DMS53 treated with DMSO at 0.1 percent for 48 hours (cell line): ENCODE measurements around the gene CARS1.

ENCODE experiments used
- DNase-seq: peaks from one replicate; lab custom pipeline; 2025; ENCODE audit not compliant: unreplicated experiment; lab: John Stamatoyannopoulos, UW

CARS1 gene

GRCh38 chr11:3057069-3057963 is at the start of gene CARS1:
Gene CARS1 (minus strand): TSS chr11:3057423. CDS start chr11:3057367, 56 bp downstream.
- DNase-seq, result peak; percentile 87

- no peak for DNase-seq
Measured at GRCh38 chr11:3105791-3106735, 48.8 kb upstream of the CARS1 start.

GRCh38 chr11:3104961-3105790 is 48.0 kb upstream of the CARS1 start:
- DNase-seq, result no peak

- DNase-seq, result no peak
Measured at GRCh38 chr11:3104051-3104714, 47.0 kb upstream of the CARS1 start.

- DNase-seq, result no peak
Measured at GRCh38 chr11:3103076-3103475, 45.9 kb upstream of the CARS1 start.

GRCh38 chr11:3102641-3102921 is 45.4 kb upstream of the CARS1 start:
- DNase-seq, result no peak

DNA sequence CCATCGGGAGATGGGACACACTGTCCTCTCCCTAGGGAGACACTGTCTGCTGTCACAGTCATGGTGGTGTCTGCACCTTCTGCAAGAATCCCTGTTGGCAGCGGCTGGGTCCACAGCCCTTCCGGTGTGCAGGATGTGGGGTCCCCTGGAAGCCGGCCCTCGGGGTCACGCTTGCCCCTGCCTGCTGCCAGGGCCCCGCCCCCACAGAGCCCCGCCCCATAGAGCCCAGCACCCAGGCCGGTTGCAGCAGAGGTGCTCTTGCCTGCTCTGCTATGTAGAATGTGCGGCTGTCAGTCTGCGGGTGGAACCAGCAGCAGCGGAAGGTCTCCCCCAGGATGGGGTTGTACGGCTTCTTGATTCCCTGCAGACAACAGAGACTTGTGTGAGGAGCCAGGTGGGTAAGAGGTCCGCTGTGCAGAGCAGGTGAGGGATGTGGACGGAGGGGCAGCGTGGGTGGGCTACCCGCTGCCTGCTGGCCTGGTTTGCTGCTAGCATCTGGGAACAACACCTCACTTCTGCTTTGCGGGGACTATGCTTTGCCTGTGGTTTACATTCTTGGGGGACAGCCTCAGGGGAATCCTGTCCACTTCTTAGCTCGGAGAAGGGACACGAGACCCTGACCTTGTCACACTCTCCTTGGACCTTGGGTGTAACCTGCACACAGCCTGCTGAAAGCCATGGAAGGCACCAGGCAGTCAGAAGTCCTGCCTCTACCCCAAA is 44.9 kb upstream of the CARS1 start:
- no peak for DNase-seq

DNA sequence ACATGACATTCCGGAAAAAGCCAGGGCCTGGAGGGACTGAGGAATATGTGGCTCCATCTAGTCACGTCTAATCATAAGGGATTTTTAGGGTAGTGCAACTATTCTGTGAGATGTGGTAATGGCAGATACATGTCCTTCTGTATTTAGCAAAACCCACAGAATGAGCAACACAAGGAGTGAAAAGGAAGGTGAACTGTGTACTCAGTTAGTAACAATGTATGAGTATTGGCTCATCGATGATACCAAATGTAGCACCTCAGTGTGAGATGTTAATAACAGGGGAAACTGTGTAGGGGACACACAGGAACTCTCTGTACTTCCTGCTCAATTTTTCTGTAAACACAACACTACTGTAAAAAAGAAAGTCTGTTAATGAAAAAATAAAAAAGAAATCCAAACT is 42.0 kb upstream of the CARS1 start:
- DNase-seq, result no peak

DNA sequence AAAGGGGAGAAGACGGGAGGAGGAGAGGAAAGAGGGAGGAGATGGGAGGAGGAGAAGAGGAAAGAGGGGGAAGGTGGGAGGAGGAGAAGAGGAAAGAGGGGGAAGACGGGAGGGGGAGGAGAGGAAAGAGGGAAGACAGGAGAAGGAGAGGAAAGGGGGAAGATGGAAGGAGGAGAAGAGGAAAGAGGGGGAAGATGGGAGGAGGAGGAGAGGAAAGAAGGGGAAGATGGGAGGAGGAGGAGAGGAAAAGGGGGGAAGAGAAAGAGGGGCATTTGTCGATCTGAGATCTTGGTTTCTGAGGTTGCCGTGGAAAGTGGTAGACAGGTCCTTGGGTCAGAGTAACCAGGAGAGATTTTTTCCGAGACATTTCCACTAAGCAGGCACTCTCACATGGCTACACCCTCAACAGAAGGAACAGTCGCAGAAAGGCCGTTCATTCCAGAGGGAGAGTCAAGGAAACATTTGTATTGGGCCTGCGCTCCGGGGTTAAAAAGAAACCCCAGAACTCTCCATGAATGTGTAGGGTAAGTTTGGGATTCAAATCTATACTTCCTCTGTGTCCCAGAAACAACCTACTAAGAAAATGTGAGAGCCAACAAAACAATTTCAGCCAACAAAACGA is 39.8 kb upstream of the CARS1 start:
- no peak for DNase-seq

- no peak for DNase-seq
Measured at GRCh38 chr11:3095712-3096361, 38.6 kb upstream of the CARS1 start.

- no peak for DNase-seq
Measured at GRCh38 chr11:3094223-3094824, 37.1 kb upstream of the CARS1 start.

DNA sequence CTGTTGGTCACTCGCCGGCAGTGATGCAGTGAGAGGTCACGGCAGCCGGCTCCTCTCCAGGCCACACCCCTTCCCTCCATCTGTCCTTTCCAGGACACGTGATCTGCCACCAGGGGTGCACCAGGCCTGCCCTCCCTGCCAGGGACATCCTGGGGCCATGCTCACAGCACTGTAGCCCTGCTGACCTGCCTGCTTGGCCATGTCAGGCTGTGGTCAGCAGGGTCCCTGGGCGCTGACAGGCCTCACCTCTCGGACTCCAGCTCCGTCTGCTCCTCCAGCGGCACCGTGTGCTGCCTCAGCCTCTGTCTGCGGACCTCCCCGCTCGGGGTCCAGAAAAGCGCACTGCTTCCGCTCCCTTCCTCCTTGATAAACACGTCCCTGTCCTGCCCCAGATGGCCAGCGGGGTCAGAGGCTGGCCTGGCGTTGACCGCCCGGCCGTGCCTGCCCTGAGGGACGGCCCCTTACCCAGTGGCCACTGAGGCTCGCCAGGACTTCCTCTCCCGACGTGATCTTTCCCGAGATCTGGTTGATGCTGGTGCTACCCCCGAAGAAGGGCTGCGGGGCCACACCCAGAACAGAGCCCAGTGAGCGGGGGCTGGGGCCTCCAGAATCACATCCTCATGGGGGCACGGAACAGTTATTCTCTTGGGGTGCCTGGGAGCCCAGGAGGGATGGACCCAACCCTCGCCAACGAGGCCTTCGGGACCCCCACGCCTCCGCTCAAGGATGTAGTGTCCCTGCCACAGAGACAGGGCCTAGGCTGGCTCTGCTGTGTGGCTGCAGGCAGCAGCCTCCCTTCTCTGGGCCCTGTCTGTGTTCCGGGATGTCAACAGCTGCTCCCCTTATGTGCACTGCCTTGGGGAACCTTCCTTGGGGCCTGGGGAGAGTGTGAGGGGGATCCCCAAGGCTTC is 36.3 kb upstream of the CARS1 start:
- DNase-seq, result no peak

- DNase-seq, result no peak
Measured at GRCh38 chr11:3092603-3093141, 35.4 kb upstream of the CARS1 start.

DNA sequence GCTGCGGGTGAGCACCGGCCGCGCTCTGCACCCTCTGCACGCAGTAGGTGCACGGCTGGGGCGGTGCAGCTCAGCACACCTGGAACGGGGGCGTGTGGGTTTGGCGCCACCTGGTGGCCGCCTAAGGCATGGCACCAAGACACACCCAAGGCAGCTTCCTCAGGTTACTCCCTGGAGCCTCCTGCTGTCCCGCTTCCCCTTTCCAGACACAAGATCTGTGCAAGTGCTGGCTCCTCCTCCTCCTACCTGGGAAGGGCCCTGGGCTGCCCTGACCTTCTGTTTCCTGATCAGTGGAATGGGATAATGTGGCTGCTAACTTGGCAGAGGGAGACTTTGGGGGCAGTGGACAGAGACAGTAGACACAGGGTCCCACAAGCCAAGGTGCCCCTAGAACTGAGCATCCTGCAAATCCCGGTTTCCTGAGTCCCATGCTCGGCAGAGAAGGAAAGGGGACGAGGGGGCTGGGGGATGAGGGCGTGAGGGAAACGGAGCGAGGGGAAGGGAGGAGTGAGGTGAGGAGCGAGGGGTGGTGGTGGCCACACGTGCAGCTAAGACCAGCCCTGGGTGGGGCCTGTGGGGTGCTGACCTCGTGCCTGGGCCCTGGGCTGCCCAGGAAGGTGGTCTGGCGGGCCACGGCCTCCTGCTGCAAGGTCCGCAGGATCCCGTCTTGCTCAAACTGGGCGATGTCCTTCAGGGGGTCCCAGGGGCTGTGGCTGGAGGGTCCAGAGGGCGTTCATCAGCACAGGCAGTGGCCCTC is 34.8 kb upstream of the CARS1 start:
- peak; percentile 58 for DNase-seq

DNA sequence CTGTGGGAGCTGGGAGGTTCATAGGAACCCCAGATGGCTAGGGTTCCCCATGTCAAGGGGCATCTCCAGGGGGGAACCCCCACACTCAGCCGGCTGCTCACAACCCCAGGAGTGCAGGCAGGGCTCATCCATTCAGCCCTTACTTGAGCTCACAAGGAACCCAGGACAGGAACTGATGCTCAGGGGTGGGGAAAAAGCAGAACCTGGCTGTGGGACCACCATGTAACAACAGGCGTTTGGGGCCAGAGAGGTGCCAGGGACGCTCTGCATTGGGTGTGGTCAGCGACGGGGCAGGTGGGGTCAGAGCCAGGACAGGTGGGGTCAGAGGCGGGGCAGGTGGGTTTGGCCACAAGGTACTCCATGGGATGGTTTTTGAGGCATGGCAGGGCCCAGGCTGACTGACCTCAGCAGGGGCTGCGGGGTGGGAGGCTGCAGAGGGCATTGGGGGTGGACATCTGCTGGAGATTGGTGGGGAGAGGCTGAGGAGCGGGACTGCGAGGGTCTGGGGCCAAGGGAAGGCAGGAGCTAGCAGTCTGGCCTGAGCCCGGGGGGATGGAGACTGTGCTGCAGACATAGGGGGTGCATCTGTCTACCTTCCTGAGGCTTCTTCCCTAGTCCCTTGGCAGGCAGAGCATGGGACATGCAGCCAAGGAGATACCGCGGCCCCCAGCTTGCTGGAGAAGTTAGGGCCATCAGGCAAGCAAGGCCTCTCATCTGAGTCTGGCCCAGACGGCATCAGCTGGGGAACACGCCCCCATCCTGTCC is 34.0 kb upstream of the CARS1 start:
- DNase-seq, result no peak
